ENCODE data around the gene AP2A1.

- TF ChIP-seq, protein P1, sequence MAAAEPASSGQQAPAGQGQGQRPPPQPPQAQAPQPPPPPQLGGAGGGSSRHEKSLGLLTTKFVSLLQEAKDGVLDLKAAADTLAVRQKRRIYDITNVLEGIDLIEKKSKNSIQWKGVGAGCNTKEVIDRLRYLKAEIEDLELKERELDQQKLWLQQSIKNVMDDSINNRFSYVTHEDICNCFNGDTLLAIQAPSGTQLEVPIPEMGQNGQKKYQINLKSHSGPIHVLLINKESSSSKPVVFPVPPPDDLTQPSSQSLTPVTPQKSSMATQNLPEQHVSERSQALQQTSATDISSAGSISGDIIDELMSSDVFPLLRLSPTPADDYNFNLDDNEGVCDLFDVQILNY (CRISPR knock-in tag; IDR thresholded peaks at IDR 0.05): no peak
- no peak for TF ChIP-seq CTCF (IDR thresholded peaks at IDR 0.05)
- no peak for TF ChIP-seq ZNF263 (CRISPR knock-in tag; IDR thresholded peaks at IDR 0.05; ENCODE audit: low read depth)
- no peak for TF ChIP-seq SP1 (CRISPR knock-in tag; conservative IDR thresholded peaks at IDR 0.05)
- no peak for TF ChIP-seq SMAD3 (CRISPR knock-in tag; IDR thresholded peaks at IDR 0.05; ENCODE audit: borderline replicate concordance)
- no peak for TF ChIP-seq ZNF232 (CRISPR knock-in tag; IDR thresholded peaks at IDR 0.05)
- TF ChIP-seq FOXP1 (CRISPR knock-in tag; IDR thresholded peaks at IDR 0.05; ENCODE audit: borderline replicate concordance): no peak
- TF ChIP-seq CBFB (CRISPR knock-in tag; IDR thresholded peaks at IDR 0.05; ENCODE audit: low read depth): no peak
Observed at GRCh38 chr19:49831592-49831991, 64.8 kb downstream of the AP2A1 start.
